Measurements from ENCODE around the gene HECTD2. TPM values are rescaled to one million over a fixed set of nuclear protein-coding genes. Genes with fewer than 3 reads are reported as not detected.
"Not testable (repeated sequence)": the region's sequence is repeated elsewhere in the genome, so short reads cannot be mapped to it uniquely, and the experiment has no call there.

The HECTD2 gene
- total RNA-seq, 1 donor from 2014 or later: 6.0 TPM

DNA sequence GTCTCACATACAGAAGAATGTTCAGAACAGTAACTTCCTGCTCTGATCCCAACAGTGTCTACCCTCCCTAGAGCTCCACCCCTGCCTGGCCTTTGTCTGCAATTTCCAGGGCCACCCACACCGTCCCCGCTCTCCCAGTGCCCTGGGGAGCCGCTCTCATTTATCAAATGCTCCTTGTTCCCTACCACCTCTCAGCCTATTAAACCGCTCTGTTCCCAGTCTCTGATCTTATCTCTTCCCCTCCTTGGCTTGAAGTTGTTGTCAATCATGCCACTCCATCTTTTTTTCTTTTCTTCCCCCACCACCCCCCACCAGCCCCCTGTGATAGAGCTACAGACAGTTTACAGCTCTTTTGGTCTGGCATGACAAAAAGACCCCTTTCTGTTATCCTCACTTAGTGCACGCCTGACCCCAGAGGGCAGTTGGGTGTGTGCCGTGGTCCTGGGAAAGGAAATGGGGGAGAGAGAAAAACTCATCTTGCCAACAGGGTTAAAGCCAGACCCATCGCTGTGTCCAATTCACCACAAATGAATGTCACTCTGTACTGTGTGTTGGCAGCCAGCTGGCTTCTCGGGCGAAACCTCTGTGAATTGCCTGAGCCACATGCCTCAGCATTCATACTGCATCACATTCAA is 28.8 kb upstream of the HECTD2 start:
- peaks cover 9% of the 10 kb centered on the region for H3K9me3 ChIP-seq (replicated peaks)
- peaks cover 18% of the 10 kb centered on the region for H3K4me1 ChIP-seq
- no peaks in the 10 kb centered on the region for H3K36me3 ChIP-seq
- intact Hi-C loops (cut with micrococcal nuclease): no loop called here
- H3K27ac ChIP-seq (replicated peaks): peak overlapping the region; percentile 46
- no peaks in the 10 kb centered on the region for H3K27me3 ChIP-seq (ENCODE audit: low read depth)
- peak overlapping the region; percentile 43 for H3K4me3 ChIP-seq
- TF ChIP-seq, protein P1, sequence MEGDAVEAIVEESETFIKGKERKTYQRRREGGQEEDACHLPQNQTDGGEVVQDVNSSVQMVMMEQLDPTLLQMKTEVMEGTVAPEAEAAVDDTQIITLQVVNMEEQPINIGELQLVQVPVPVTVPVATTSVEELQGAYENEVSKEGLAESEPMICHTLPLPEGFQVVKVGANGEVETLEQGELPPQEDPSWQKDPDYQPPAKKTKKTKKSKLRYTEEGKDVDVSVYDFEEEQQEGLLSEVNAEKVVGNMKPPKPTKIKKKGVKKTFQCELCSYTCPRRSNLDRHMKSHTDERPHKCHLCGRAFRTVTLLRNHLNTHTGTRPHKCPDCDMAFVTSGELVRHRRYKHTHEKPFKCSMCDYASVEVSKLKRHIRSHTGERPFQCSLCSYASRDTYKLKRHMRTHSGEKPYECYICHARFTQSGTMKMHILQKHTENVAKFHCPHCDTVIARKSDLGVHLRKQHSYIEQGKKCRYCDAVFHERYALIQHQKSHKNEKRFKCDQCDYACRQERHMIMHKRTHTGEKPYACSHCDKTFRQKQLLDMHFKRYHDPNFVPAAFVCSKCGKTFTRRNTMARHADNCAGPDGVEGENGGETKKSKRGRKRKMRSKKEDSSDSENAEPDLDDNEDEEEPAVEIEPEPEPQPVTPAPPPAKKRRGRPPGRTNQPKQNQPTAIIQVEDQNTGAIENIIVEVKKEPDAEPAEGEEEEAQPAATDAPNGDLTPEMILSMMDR (IDR thresholded peaks at IDR 0.05; ENCODE audit: borderline replicate concordance): no peak
- peak; percentile 25 for DNase-seq

DNA sequence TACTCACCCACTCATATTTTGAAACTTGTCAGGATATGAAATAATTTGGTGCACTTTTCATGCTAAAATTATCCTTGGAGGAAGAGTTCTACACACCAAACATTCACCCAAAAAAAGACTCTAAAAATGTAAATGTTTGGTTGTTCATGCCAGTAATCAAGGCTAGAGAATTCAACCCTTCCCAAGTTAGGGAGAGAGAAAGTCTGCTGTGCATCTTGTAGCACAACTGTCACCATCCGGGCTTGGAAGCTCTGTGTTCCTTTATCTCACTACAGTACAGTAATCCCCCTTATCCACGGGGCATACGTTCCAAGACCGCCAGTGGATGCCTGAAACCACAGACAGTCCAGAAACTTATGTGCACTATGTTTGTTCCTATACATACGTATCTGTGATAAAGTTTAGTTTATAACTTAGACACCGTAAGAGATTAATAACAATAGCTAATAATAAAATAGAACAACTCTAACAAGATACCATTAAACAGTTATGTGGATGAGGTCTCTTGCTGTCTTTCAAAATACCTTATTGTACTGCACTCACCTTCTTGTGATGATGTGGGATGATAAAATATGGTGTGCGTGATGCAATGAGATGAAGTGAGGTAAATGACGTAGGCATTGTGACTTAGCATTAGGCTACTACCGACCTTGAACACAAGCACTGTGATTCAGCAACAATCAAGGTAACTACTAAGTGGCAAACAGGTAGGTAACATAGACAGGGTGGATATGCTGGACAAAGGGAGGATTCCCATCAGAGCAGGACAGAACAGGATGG is 24.6 kb upstream of the HECTD2 start:
- peaks cover 20% of the 10 kb centered on the region for H3K4me1 ChIP-seq
- no peaks in the 10 kb centered on the region for H3K9me3 ChIP-seq (replicated peaks)
- H3K36me3 ChIP-seq: no peaks in the 10 kb centered on the region
- H3K4me3 ChIP-seq: no peak overlapping the region
- intact Hi-C loops (cut with micrococcal nuclease): no loop called here
- no peak overlapping the region for H3K27ac ChIP-seq (replicated peaks)
- TF ChIP-seq, protein P1 (IDR thresholded peaks at IDR 0.05; ENCODE audit: borderline replicate concordance): no peak
- H3K27me3 ChIP-seq (ENCODE audit: low read depth): peaks cover 17% of the 10 kb centered on the region
- no peak for DNase-seq

DNA sequence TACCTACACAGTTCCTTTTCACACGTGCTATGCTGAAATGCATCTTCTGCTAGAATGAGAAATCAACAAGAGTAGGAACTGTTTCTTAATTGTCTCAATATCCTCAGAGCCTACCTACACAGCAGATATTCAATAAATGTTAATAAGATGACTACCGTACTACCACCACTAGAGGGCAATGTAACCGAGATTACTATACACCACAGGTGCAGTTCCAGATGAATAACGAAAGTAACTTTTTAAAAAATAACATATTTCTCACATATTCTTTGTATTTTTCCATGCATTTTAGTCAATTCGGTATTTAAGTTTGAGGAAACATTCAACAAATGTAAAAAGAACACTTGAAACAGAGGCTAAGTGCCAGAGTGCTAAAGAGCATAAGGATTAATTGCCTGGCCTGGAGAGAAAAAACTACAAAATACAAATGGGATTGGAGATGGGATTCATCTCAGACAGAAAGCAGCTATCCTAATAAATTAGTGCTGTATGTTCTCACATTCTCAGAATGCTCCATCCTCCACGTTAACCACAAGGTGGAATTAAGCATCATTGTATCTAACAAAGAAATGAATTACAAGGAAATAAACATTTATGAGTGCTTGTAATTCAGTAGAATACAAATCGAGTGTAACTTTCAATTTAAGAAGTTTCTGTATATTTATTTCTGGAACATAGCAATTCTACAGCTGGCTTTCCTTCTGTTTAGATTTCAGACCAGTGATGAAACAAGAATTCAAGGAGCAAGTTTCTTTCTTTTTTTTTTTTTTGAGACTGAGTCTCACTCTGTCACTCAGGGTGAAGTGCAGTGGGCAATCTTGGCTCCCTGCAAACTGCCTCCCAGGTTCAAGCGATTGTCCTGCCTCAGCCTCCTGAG is 20.3 kb upstream of the HECTD2 start:
- no peak for DNase-seq
- Histone ChIP-seq H3K27ac (replicated peaks) (no peak overlapping the region), H3K4me3 (no peak overlapping the region), H3K4me1 (peaks cover 4% of the 10 kb centered on the region), H3K9me3 (replicated peaks) (no peaks in the 10 kb centered on the region), H3K27me3 (ENCODE audit: low read depth) (peaks cover 17% of the 10 kb centered on the region), H3K36me3 (no peaks in the 10 kb centered on the region)
- intact Hi-C loops (cut with micrococcal nuclease): no loop called here
- TF ChIP-seq, protein P1 (IDR thresholded peaks at IDR 0.05; ENCODE audit: borderline replicate concordance): peak; percentile 75

DNA sequence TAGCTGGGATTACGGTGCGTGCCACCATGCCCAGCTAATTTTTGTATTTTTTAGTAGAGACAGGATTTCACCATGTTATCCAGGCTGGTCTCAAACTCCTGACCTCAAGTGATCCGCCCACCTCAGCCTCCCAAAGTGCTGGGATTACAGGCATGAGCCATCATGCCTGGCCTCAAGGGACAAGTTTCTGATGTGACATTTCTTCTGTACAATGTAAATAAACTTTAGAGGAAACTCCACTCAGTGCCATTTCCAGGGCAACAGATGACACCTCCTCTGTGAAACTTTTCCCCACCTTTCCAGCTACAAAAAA is 19.7 kb upstream of the HECTD2 start:
- intact Hi-C loops (cut with micrococcal nuclease); H3K27ac ChIP-seq (replicated peaks); H3K36me3 ChIP-seq; H3K4me1 ChIP-seq; H3K4me3 ChIP-seq; H3K9me3 ChIP-seq (replicated peaks); DNase-seq: not testable (repeated sequence)
- peaks cover 17% of the 10 kb centered on the region for H3K27me3 ChIP-seq (ENCODE audit: low read depth)

DNA sequence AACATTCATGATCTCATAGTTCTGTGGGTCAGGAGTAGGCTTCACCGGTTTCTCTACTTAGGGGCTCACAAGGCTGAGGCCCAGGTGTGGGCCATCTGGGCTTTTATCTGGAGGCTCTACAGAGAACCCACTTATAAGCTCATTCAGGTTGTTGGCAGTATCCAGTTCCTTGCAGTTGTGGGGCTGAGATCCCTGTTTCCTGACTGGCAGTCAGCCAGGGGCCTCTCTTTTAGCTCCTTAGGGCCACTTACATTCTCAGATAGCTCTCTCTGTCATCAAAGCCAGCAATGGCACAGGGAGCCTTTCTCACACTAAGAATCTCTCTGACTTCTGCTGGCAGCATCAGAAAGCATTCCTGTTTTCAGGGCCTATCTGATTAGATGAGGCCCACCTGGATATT is 18.2 kb upstream of the HECTD2 start:
- TF ChIP-seq, protein P1 (IDR thresholded peaks at IDR 0.05; ENCODE audit: borderline replicate concordance): no peak
- H3K36me3 ChIP-seq: no peaks in the 10 kb centered on the region
- peaks cover 4% of the 10 kb centered on the region for H3K4me1 ChIP-seq
- no peaks in the 10 kb centered on the region for H3K9me3 ChIP-seq (replicated peaks)
- peaks cover 17% of the 10 kb centered on the region for H3K27me3 ChIP-seq (ENCODE audit: low read depth)
- no peak overlapping the region for H3K27ac ChIP-seq (replicated peaks)
- no peak overlapping the region for H3K4me3 ChIP-seq
- intact Hi-C loops (cut with micrococcal nuclease): no loop called here
- DNase-seq: no peak
